H1 (cell line): ENCODE data around the gene RAPGEF5. TPM values are rescaled to one million over a fixed set of nuclear protein-coding genes. Genes with fewer than 3 reads are reported as not detected.

Experiments
- CTCF ChIA-PET: fragments of 300-600 bp; sonication (Branson Sonifier 250); formaldehyde crosslinking; loops from one replicate; lab custom pipeline; 2021; ENCODE audit not compliant: partially characterized antibody; lab: Charles Lee
- POLR2A ChIA-PET: fragments of 300-600 bp; sonication (Branson Sonifier 250); formaldehyde crosslinking; loops from one replicate; lab custom pipeline; 2021; ENCODE audit warnings: inconsistent platforms; ENCODE audit not compliant: partially characterized antibody; lab: Charles Lee
- DNase-seq, 2 experiments: peaks; one replicate each; pipeline versions ENCODE4 v3.0.0 to v3.0.0-alpha.2; 2010 to 2022; ENCODE audit warnings: low spot score in 2 of 2, low read depth in 1 of 2, mixed read lengths in 1 of 2
- FAIRE-seq: peaks from 2 replicates; lab custom pipeline; 2011; peaks lifted over from hg19 to GRCh38; lab: Jason Lieb, UNC
- H2AFZ ChIP-seq: 2 replicates; pipeline ENCODE4 v1.8.1; 2012; ENCODE audit warnings: low read length, inconsistent platforms
- H2AK5ac ChIP-seq: 2 replicates; pipeline ENCODE4 v1.6.1; 2013; ENCODE audit warnings: low read depth, low read length
- H2BK120ac ChIP-seq: replicated peaks from 2 replicates; pipeline ENCODE3; 2013; ENCODE audit warnings: low read depth, low read length, inconsistent platforms
- H2BK12ac ChIP-seq: 2 replicates; pipeline ENCODE4 v1.6.1; 2013; ENCODE audit warnings: low read depth, low read length
- H2BK15ac ChIP-seq: 2 replicates; pipeline ENCODE4 v1.6.1; 2013; ENCODE audit warnings: low read length
- H2BK20ac ChIP-seq: 2 replicates; pipeline ENCODE4 v1.6.1; 2013; ENCODE audit warnings: low read length
- H2BK5ac ChIP-seq: 2 replicates; pipeline ENCODE4 v1.6.1; 2013; ENCODE audit warnings: low read depth, low read length
- H3K14ac ChIP-seq: 2 replicates; pipeline ENCODE4 v1.6.1; 2013; ENCODE audit warnings: inconsistent platforms; ENCODE audit not compliant: insufficient read length
- H3K18ac ChIP-seq: 2 replicates; pipeline ENCODE4 v1.6.1; 2013; ENCODE audit warnings: low read length; ENCODE audit errors: extremely low read depth
- H3K23ac ChIP-seq: 2 replicates; pipeline ENCODE4 v1.6.1; 2013; ENCODE audit warnings: inconsistent platforms; ENCODE audit not compliant: insufficient read length
- H3K23me2 ChIP-seq: 2 replicates; pipeline ENCODE4 v1.6.1; 2013; ENCODE audit warnings: low read depth, low read length
- H3K27ac ChIP-seq: 2 replicates; pipeline ENCODE4 v1.6.1; 2011; ENCODE audit warnings: low read depth, low read length, inconsistent platforms
- H3K27me3 ChIP-seq, 4 experiments: replicated peaks in 1 of 4; 1 replicate in 1 of 4; 2 replicates in 3 of 4; pipeline versions ENCODE4 v1.6.1 to v1.8.1; 2011 to 2013; ENCODE audit warnings: low read length in 3 of 4, mild to moderate bottlenecking in 3 of 4, inconsistent platforms in 2 of 4, mixed read lengths in 2 of 4, moderate library complexity in 1 of 4; ENCODE audit not compliant: control insufficient read depth in 3 of 4, insufficient read depth in 3 of 4; ENCODE audit errors: extremely low read depth in 1 of 4
- H3K36me3 ChIP-seq, 4 experiments: 2 replicates each; pipeline versions ENCODE4 v1.6.1 to v1.8.1; 2011 to 2013; ENCODE audit warnings: mild to moderate bottlenecking in 4 of 4, low read length in 3 of 4, moderate library complexity in 2 of 4, control low read depth in 1 of 4, inconsistent platforms in 1 of 4; ENCODE audit not compliant: insufficient read depth in 4 of 4, control insufficient read depth in 2 of 4
- H3K4ac ChIP-seq: replicated peaks from 2 replicates; pipeline ENCODE3; 2013; ENCODE audit warnings: low read length, low read depth, mixed read lengths, inconsistent platforms; ENCODE audit not compliant: insufficient read length
- H3K4me1 ChIP-seq, 4 experiments: replicated peaks in 1 of 4; 1 replicate in 1 of 4; 2 replicates in 3 of 4; pipeline versions ENCODE4 v1.6.1 to v1.8.1; 2011 to 2013; ENCODE audit warnings: low read length in 3 of 4, inconsistent platforms in 2 of 4, mixed read lengths in 1 of 4; ENCODE audit not compliant: insufficient read depth in 4 of 4, control insufficient read depth in 3 of 4
- H3K4me2 ChIP-seq, 2 experiments: 2 replicates each; pipeline versions ENCODE4 v1.6.1 to v1.8.1; 2011 to 2013; ENCODE audit warnings: low read depth in 2 of 2, low read length in 2 of 2, control low read depth in 1 of 2, inconsistent platforms in 1 of 2, mild to moderate bottlenecking in 1 of 2; ENCODE audit not compliant: insufficient read depth in 1 of 2
- H3K4me3 ChIP-seq, 4 experiments: fragments of 200-600, 300-600 bp in 1 of 4; sonication (generic), shearing (Covaris generic), sonication (Bioruptor Twin) in 1 of 4; 2 replicates each; pipeline versions ENCODE4 v1.5.1 to v1.8.1; 2011 to 2016; ENCODE audit warnings: low read length in 4 of 4, low read depth in 3 of 4, control low read depth in 2 of 4, inconsistent platforms in 2 of 4, mild to moderate bottlenecking in 2 of 4, mixed read lengths in 1 of 4, moderate library complexity in 1 of 4; ENCODE audit not compliant: insufficient read depth in 2 of 4; ENCODE audit errors: extremely low read depth in 1 of 4
- H3K56ac ChIP-seq: replicated peaks from 2 replicates; pipeline ENCODE3; 2013; ENCODE audit warnings: low read depth, mild to moderate bottlenecking, mixed read lengths, low read length, inconsistent platforms; ENCODE audit not compliant: insufficient read length
- H3K79me1 ChIP-seq: 2 replicates; pipeline ENCODE4 v1.6.1; 2013; ENCODE audit warnings: low read depth, low read length, control low read depth
- H3K79me2 ChIP-seq, 2 experiments: 2 replicates each; pipeline versions ENCODE4 v1.6.1 to v1.8.1; 2012 to 2013; ENCODE audit warnings: low read length in 2 of 2, mild to moderate bottlenecking in 2 of 2, inconsistent platforms in 1 of 2; ENCODE audit not compliant: insufficient read depth in 2 of 2, control insufficient read depth in 1 of 2
- H3K9ac ChIP-seq, 4 experiments: replicated peaks in 1 of 4; 1 replicate in 1 of 4; 2 replicates in 3 of 4; pipeline versions ENCODE4 v1.6.1 to v1.8.1; 2011 to 2013; ENCODE audit warnings: low read depth in 3 of 4, low read length in 3 of 4, control low read depth in 2 of 4, mild to moderate bottlenecking in 2 of 4, moderate library complexity in 2 of 4, inconsistent platforms in 1 of 4; ENCODE audit errors: extremely low read depth in 1 of 4
- H3K9me3 ChIP-seq, 2 experiments: 2 replicates each; pipeline versions ENCODE4 v1.6.1 to v1.8.1; 2012 to 2013; ENCODE audit warnings: mild to moderate bottlenecking in 2 of 2, moderate library complexity in 2 of 2, control low read depth in 1 of 2, inconsistent platforms in 1 of 2, low read depth in 1 of 2, low read length in 1 of 2, mixed read lengths in 1 of 2; ENCODE audit not compliant: insufficient read depth in 2 of 2
- H4K20me1 ChIP-seq, 2 experiments: replicated peaks in 1 of 2; 2 replicates each; pipeline versions ENCODE3 to v1.8.1; 2011 to 2013; ENCODE audit warnings: inconsistent platforms in 2 of 2, low read length in 2 of 2, mild to moderate bottlenecking in 1 of 2; ENCODE audit not compliant: insufficient read depth in 2 of 2, control insufficient read depth in 1 of 2
- H4K5ac ChIP-seq: 2 replicates; pipeline ENCODE4 v1.6.1; 2013; ENCODE audit warnings: low read length, low read depth, mixed read lengths, inconsistent platforms; ENCODE audit not compliant: insufficient read length
- H4K8ac ChIP-seq: 2 replicates; pipeline ENCODE4 v1.8.0; 2013; ENCODE audit warnings: mild to moderate bottlenecking, moderate library complexity, low read length, inconsistent platforms; ENCODE audit not compliant: insufficient read depth; ENCODE audit errors: extremely low read depth
- H4K91ac ChIP-seq: replicated peaks from 2 replicates; pipeline ENCODE3; 2013; ENCODE audit warnings: low read length, mixed read lengths, inconsistent platforms; ENCODE audit not compliant: insufficient read length
- ATF3 ChIP-seq: IDR thresholded peaks from 2 replicates; pipeline ENCODE4 v1.6.1; 2011; ENCODE audit warnings: low read depth, mild to moderate bottlenecking, low read length; ENCODE audit not compliant: insufficient read depth
- HDAC2 ChIP-seq, 2 experiments: fragments of 300-600 bp in 1 of 2; sonication (generic) in 1 of 2; IDR thresholded peaks; 2 replicates each; pipeline ENCODE4 v1.6.1; 2011 to 2012; ENCODE audit warnings: low read depth in 2 of 2, low read length in 2 of 2, mild to moderate bottlenecking in 2 of 2, moderate library complexity in 2 of 2, borderline replicate concordance in 1 of 2, inconsistent platforms in 1 of 2
- JUND ChIP-seq: IDR thresholded peaks from 2 replicates; pipeline ENCODE4 v1.6.1; 2011; ENCODE audit warnings: mild to moderate bottlenecking, improper control_type of control experiment, low read length
- RBBP5 ChIP-seq: IDR thresholded peaks from 2 replicates; pipeline ENCODE4 v1.7.1; 2012; ENCODE audit warnings: low read depth, mild to moderate bottlenecking, inconsistent platforms, low read length, moderate library complexity, borderline replicate concordance
- polyA plus RNA-seq, 7 experiments: library from polyadenylated mRNA; depleted of rRNA in 3 of 7; stranded (reverse) in 5 of 7; unstranded in 2 of 7; fragments of >200 nt in 5 of 7; fragments of 200-250 nt in 2 of 7; gene quantifications; 1 replicate in 5 of 7; 2 replicates in 1 of 7; 4 replicates in 1 of 7; pipeline versions ENCODE4 v1.2.1 to v1.2.3, GENCODE V29; 2011 to 2013; ENCODE audit warnings: missing spikeins in 2 of 7, mixed read lengths in 2 of 7
- total RNA-seq: library from RNA; stranded (reverse); fragmentation: NEBNext Ultra II Directional; extraction: Animal tissue kit (Norgen Biotek cat#: 25700); gene quantifications from 2 replicates; pipeline ENCODE4 v1.2.1, GENCODE V29; 2021

RAPGEF5 gene
- total and polyA plus RNA-seq, 2 of the 8 experiments (the other 6 are each of a cell fraction or from before 2014, with no cell fraction given) = 4.4 to 22.9 TPM

GRCh38 chr7:22240904-22241571 lies 115.9 kb downstream of the RAPGEF5 start:
- no peak overlapping the region for H3K14ac ChIP-seq
- H2BK20ac ChIP-seq = no peak overlapping the region
- DNase-seq (no peak), FAIRE-seq (no peak)
- H4K8ac ChIP-seq = no peak overlapping the region
- H3K18ac ChIP-seq = no peak overlapping the region
- H3K79me1 ChIP-seq = peaks cover 2% of the 10 kb centered on the region; the same call in 1 of the 2 replicates
- H4K5ac ChIP-seq = no peak overlapping the region
- no peak overlapping the region for H3K4me2 ChIP-seq
- H2BK5ac ChIP-seq = no peak overlapping the region
- H4K91ac ChIP-seq = no peak overlapping the region
- no peak overlapping the region for H3K4ac ChIP-seq
- H4K20me1 ChIP-seq = peaks cover 0 to 2% of the 10 kb centered on the region in 2 experiments
- ChIA-PET CTCF (no interaction called here), POLR2A (no interaction called here)
- peaks cover 2% of the 10 kb centered on the region; the same call in 1 of the 2 replicates for H3K23me2 ChIP-seq
- no peak overlapping the region for H2AK5ac ChIP-seq
- TF ChIP-seq RBBP5 (no peak), JUND (no peak), ATF3 (no peak), HDAC2 (IDR thresholded peaks at IDR 0.05; ENCODE audit: borderline replicate concordance in 1 of 2, low read depth in 2 of 2, low read length in 2 of 2) (no peak)
- no peak overlapping the region for H2BK12ac ChIP-seq
- no peaks in the 10 kb centered on the region for H3K27me3 ChIP-seq
- peaks cover 0 to 2% (median 0%) of the 10 kb centered on the region in 4 experiments; a peak in 2 of 8 replicates for H3K36me3 ChIP-seq
- H3K23ac ChIP-seq = no peak overlapping the region
- H3K9ac ChIP-seq = no peak overlapping the region
- H3K79me2 ChIP-seq = no peaks in the 10 kb centered on the region
- no peaks in the 10 kb centered on the region for H3K9me3 ChIP-seq
- no peak overlapping the region for H2BK120ac ChIP-seq
- no peak overlapping the region for H3K56ac ChIP-seq
- H3K27ac ChIP-seq = no peak overlapping the region
- no peaks in the 10 kb centered on the region; a peak in 1 of 7 replicates for H3K4me1 ChIP-seq
- no peak overlapping the region for H3K4me3 ChIP-seq
- H2AFZ ChIP-seq = no peak overlapping the region
- no peak overlapping the region for H2BK15ac ChIP-seq
